ENCODE measurements around the gene NTN1. TPM values are rescaled to one million over a fixed set of nuclear protein-coding genes. Genes with fewer than 3 reads are reported as not detected.

NTN1 gene
- total RNA-seq, 1 experiment from 2014 or later: 0.94 TPM

GRCh38 chr17:8991514-8992285, 29.6 kb upstream of the NTN1 start:
- intact Hi-C loops (cut with micrococcal nuclease; ENCODE audit: unreplicated experiment): loop anchor here (1.0 to 10.0 kb wide), 2 partner anchors 303 to 531 kb away; no protein-coding TSS in a partner anchor
- H3K4me3 Mint-ChIP-seq (ENCODE audit: low read depth, unreplicated experiment): no peak overlapping the region
- no peak for TF ChIP-seq CTCF (IDR thresholded peaks at IDR 0.05; ENCODE audit: unreplicated experiment)
- H3K4me1 Mint-ChIP-seq (ENCODE audit: low read depth, unreplicated experiment): no peaks in the 10 kb centered on the region
- peaks cover 30% of the 10 kb centered on the region for H3K27me3 Mint-ChIP-seq (ENCODE audit: unreplicated experiment)
- H3K27ac Mint-ChIP-seq (ENCODE audit: unreplicated experiment): no peak overlapping the region
- H3K9me3 Mint-ChIP-seq (ENCODE audit: low read depth, unreplicated experiment): no peaks in the 10 kb centered on the region
- H3K36me3 Mint-ChIP-seq (ENCODE audit: insufficient read depth, unreplicated experiment): peaks cover 4% of the 10 kb centered on the region
- BruUV-seq (replicated peaks): no TSS peak
- CTCF ChIA-PET: no interaction called here
- DNase-seq: peak; percentile 71

DNA sequence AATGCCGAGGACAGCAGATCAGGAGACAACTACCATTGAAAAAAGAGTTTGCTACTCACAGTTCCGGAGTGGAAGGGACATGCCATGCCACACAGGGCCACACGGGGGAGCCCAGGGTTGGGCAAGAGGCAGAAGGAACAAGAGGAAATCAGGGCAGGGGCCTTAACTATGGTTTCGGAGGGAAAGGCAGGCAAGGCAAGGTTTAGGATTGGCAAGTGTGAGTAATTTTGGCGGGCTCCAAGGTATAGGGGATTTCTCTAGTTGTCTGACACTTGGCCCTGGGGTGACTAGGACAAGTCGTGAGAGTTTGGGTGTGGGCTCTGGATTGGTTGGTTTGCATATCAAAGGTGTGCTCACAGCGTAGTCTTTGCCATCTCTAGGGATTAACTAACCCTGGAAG, 27.0 kb upstream of the NTN1 start:
- H3K4me3 Mint-ChIP-seq (ENCODE audit: low read depth, unreplicated experiment): no peak overlapping the region
- BruUV-seq (replicated peaks): no TSS peak
- no peaks in the 10 kb centered on the region for H3K4me1 Mint-ChIP-seq (ENCODE audit: low read depth, unreplicated experiment)
- CTCF ChIA-PET: no interaction called here
- intact Hi-C loops (cut with micrococcal nuclease; ENCODE audit: unreplicated experiment): loop anchor here (10.0 kb wide), 1 partner anchor 300 kb away; no protein-coding TSS in a partner anchor
- no peaks in the 10 kb centered on the region for H3K9me3 Mint-ChIP-seq (ENCODE audit: low read depth, unreplicated experiment)
- peaks cover 4% of the 10 kb centered on the region for H3K36me3 Mint-ChIP-seq (ENCODE audit: insufficient read depth, unreplicated experiment)
- TF ChIP-seq CTCF (IDR thresholded peaks at IDR 0.05; ENCODE audit: unreplicated experiment): peak; percentile 58
- H3K27me3 Mint-ChIP-seq (ENCODE audit: unreplicated experiment): peaks cover 30% of the 10 kb centered on the region
- peak; percentile 78 for DNase-seq
- no peak overlapping the region for H3K27ac Mint-ChIP-seq (ENCODE audit: unreplicated experiment)

DNA sequence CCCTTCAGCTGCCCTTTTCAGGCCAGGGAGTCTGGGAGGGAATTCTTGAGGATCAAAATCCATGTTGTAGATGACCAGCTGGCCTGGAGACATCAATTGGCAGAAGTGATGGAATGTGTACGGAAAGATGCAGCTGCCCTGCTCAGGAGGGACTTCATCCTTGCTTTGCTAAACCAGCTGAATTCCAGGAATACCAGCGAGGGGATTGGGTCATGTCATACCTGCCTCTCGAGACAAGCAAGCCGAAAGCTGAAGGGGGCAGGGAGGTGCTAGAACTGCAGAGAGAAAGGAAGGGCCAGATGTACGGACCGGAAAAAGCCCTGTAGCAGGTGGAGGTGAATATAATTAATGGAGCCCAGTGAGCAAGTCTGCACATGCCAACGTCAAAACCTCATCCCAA, 25.6 kb upstream of the NTN1 start:
- no peak for TF ChIP-seq CTCF (IDR thresholded peaks at IDR 0.05; ENCODE audit: unreplicated experiment)
- CTCF ChIA-PET: interaction anchor here (0.6 kb wide), 1 partner anchor 21 kb away, joined by 3 read pairs; no protein-coding TSS in a partner anchor
- Mint-ChIP-seq H3K36me3 (ENCODE audit: insufficient read depth, unreplicated experiment) (no peaks in the 10 kb centered on the region), H3K27me3 (ENCODE audit: unreplicated experiment) (peaks cover 30% of the 10 kb centered on the region), H3K27ac (ENCODE audit: unreplicated experiment) (no peak overlapping the region), H3K4me3 (ENCODE audit: low read depth, unreplicated experiment) (no peak overlapping the region), H3K4me1 (ENCODE audit: low read depth, unreplicated experiment) (no peaks in the 10 kb centered on the region), H3K9me3 (ENCODE audit: low read depth, unreplicated experiment) (no peaks in the 10 kb centered on the region)
- DNase-seq: no peak
- intact Hi-C loops (cut with micrococcal nuclease; ENCODE audit: unreplicated experiment): loop anchor here (10.0 kb wide), 1 partner anchor 299 kb away; no protein-coding TSS in a partner anchor
- no TSS peak for BruUV-seq (replicated peaks)

- intact Hi-C loops (cut with micrococcal nuclease; ENCODE audit: unreplicated experiment): loop anchor here (10.0 kb wide), 1 partner anchor 297 kb away; no protein-coding TSS in a partner anchor
- peak; percentile 51 for TF ChIP-seq CTCF (IDR thresholded peaks at IDR 0.05; ENCODE audit: unreplicated experiment)
- CTCF ChIA-PET: interaction anchor here (0.6 to 1.1 kb wide), 3 partner anchors 11 to 173 kb away, joined by 3 to 5 read pairs (median 3); no protein-coding TSS in a partner anchor
- Mint-ChIP-seq H3K4me1 (ENCODE audit: low read depth, unreplicated experiment) (peaks cover 7% of the 10 kb centered on the region), H3K27me3 (ENCODE audit: unreplicated experiment) (peaks cover 31% of the 10 kb centered on the region), H3K36me3 (ENCODE audit: insufficient read depth, unreplicated experiment) (no peaks in the 10 kb centered on the region), H3K9me3 (ENCODE audit: low read depth, unreplicated experiment) (no peaks in the 10 kb centered on the region), H3K4me3 (ENCODE audit: low read depth, unreplicated experiment) (no peak overlapping the region), H3K27ac (ENCODE audit: unreplicated experiment) (no peak overlapping the region)
- BruUV-seq (replicated peaks): no TSS peak
- peak; percentile 67 for DNase-seq
Measured at GRCh38 chr17:8997994-8998628, 23.2 kb upstream of the NTN1 start.

Data from Calu3 (cell line).